ENCODE measurements around the gene P2RX6. TPM values are rescaled to one million over a fixed set of nuclear protein-coding genes. Genes with fewer than 3 reads are reported as not detected.

P2RX6 gene
- total RNA-seq, 6 experiments from 2014 or later: 0.09 to 1.4 (median 0.42) TPM; not detected in 1

- intact Hi-C loops (cut with DNase I): no loop called here
- Histone ChIP-seq H3K9me3 (no peaks in the 10 kb centered on the region), H3K27ac (no peak overlapping the region), H3K27me3 (no peaks in the 10 kb centered on the region), H3K4me1 (peaks cover 0 to 18% (median 5%) of the 10 kb centered on the region in 4 donors), H3K36me3 (no peaks in the 10 kb centered on the region), H3K4me3 (no peak overlapping the region)
- 59% methylated on average over 3 of the region's 11 CpGs for WGBS (ENCODE audit: insufficient coverage, low coverage, low lambda C conversion rate, missing lambda C conversion rate)
- TF ChIP-seq POLR2A (IDR thresholded peaks at IDR 0.05): no peak
- TF ChIP-seq CTCF (IDR thresholded peaks at IDR 0.05): no peak
- ATAC-seq (no peak), DNase-seq (no peak)
Measured at GRCh38 chr22:20977019-20977418, 37.9 kb upstream of the P2RX6 start.

GRCh38 chr22:20977516-20978170 is 37.3 kb upstream of the P2RX6 start:
- no peak overlapping the region for H3K4me3 ChIP-seq
- ATAC-seq (no peak), DNase-seq (no peak)
- H3K27ac ChIP-seq: no peak overlapping the region
- WGBS (ENCODE audit: insufficient coverage, low coverage, low lambda C conversion rate, missing lambda C conversion rate): 77% methylated on average over 5 of the region's 17 CpGs
- TF ChIP-seq CTCF (IDR thresholded peaks at IDR 0.05) (no peak), POLR2A (IDR thresholded peaks at IDR 0.05) (no peak)
- no peaks in the 10 kb centered on the region for H3K27me3 ChIP-seq
- H3K4me1 ChIP-seq: peaks cover 0 to 19% (median 5%) of the 10 kb centered on the region in 4 donors
- H3K9me3 ChIP-seq: no peaks in the 10 kb centered on the region
- no peaks in the 10 kb centered on the region for H3K36me3 ChIP-seq
- intact Hi-C loops (cut with DNase I): no loop called here

GRCh38 chr22:20978419-20978818 is 36.5 kb upstream of the P2RX6 start:
- no peaks in the 10 kb centered on the region for H3K27me3 ChIP-seq
- 100% methylated on average over 1 of the region's 2 CpGs for WGBS (ENCODE audit: insufficient coverage, low coverage, low lambda C conversion rate, missing lambda C conversion rate)
- no peak overlapping the region for H3K4me3 ChIP-seq
- TF ChIP-seq CTCF (IDR thresholded peaks at IDR 0.05) (no peak), POLR2A (IDR thresholded peaks at IDR 0.05) (no peak)
- intact Hi-C loops (cut with DNase I): no loop called here
- no peaks in the 10 kb centered on the region for H3K9me3 ChIP-seq
- no peak for DNase-seq
- H3K36me3 ChIP-seq: no peaks in the 10 kb centered on the region
- H3K27ac ChIP-seq: no peak overlapping the region
- peaks cover 0 to 24% (median 5%) of the 10 kb centered on the region in 4 donors for H3K4me1 ChIP-seq
- no peak for ATAC-seq

- H3K27ac ChIP-seq: peak overlapping the region in 1 of 3 donors; percentile 13
- H3K4me1 ChIP-seq: peaks cover 0 to 24% (median 5%) of the 10 kb centered on the region in 4 donors
- H3K9me3 ChIP-seq: no peaks in the 10 kb centered on the region
- H3K36me3 ChIP-seq: peaks cover 0 to 2% (median 0%) of the 10 kb centered on the region in 4 donors
- ATAC-seq (peak; percentile 65 to 74 (median 68)), DNase-seq (peak; percentile 72 to 87 (median 73))
- H3K27me3 ChIP-seq: no peaks in the 10 kb centered on the region
- WGBS (ENCODE audit: insufficient coverage, low coverage, low lambda C conversion rate, missing lambda C conversion rate): no CpG with 5 or more reads among the region's 39 CpGs
- peak overlapping the region; percentile 7 to 33 (median 25) for H3K4me3 ChIP-seq
- TF ChIP-seq CTCF (IDR thresholded peaks at IDR 0.05): no peak
- TF ChIP-seq POLR2A (IDR thresholded peaks at IDR 0.05): no peak
- intact Hi-C loops (cut with DNase I): no loop called here
Measured at GRCh38 chr22:20979243-20979809, 35.6 kb upstream of the P2RX6 start.

Data from right lobe of liver (tissue), 6 donors.